NCI-H1092 treated with DMSO at 0.1 percent for 48 hours (cell line): ENCODE results near the gene RTRAF.

Source experiments
- DNase-seq: peaks from one replicate; lab custom pipeline; 2025; lab: John Stamatoyannopoulos, UW

Gene RTRAF

DNA sequence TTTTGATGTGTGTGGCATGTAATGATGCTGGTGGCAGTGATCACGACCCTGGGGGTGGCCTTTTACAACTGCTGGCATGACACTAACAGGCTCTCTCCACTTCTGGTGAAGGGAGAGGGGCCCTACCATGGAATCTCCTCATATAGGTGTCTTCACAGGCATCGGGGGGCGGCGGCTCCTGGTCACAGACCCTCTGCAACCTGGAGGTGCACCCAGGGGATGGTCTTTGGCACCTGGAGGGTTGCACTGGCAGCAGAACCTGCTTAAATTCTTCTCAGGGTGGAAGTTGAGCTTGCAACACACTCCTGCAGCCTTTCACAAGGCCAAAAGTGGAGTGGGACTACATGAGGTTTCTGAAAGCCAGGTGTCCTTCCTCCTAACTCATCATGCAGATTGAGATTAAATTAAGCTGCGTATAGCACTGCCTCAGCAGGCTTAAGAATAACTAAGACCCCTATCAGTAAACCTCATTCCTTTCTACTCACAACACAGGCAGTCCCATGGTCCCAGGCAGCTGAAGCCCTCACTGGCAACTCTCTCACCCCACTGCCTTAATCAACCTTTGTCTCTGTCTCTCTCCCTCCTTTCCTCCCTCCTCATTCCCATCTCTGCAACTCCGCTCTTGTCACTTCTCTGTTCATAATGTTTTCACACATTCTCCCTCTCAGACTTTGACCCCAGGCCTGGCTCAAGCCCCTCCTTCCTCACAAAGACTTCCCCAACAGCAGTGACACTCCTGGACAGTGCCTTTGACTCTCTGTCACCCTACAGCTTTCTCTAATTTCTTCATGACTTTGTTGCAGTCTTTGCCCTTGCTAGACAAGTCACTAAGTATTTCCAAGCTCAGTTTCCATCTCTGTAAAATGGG is 60.6 kb downstream of the RTRAF start:
- DNase-seq = no peak

GRCh38 chr14:52051251-52051650 is 61.9 kb downstream of the RTRAF start:
- no peak for DNase-seq

GRCh38 chr14:52051871-52052270 is 62.5 kb downstream of the RTRAF start:
- no peak for DNase-seq

- DNase-seq = no peak
Observed at GRCh38 chr14:52052288-52052943, 63.1 kb downstream of the RTRAF start.

GRCh38 chr14:52053044-52053443 is 63.7 kb downstream of the RTRAF start:
- no peak for DNase-seq

GRCh38 chr14:52054678-52055077 is 65.3 kb downstream of the RTRAF start:
- no peak for DNase-seq

DNA sequence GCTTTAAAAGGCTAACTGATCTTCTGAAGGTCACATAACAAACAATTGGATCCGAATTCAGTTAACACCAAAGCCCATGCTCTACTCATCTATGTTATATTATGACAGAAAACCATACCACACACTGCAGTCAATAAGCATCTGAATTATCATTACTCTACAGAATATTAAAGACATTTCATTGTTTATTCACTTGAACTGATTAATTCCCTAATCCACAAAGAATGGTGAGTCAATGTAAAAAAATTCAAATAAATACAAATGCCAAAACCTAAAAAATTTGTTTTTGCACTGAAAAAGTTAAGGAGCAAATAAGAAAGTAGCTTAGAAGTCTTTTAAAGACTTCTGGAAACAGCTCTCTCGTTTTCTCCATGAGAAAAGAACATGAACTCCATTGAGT is 65.8 kb downstream of the RTRAF start:
- DNase-seq = no peak

GRCh38 chr14:52058341-52058740 is 69.0 kb downstream of the RTRAF start:
- DNase-seq = no peak

DNA sequence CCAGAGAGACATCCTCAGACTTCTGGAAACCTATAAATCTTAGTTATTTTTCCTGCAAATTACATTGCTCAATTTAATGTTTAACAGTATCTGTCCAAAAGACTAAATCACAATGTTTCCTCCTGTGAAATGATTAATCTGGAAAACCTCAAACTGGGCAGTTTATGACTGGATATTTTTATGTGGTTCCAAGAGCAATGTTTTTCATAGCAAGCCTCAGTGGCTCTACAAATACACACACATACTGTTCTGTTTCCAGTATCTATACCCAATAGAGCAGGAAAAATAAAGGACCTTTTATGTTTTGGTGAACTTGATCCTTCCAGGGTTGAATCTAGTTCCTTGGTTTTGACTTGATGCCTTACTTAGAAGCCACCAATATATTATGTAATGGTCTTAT is 70.3 kb downstream of the RTRAF start:
- DNase-seq = no peak

DNA sequence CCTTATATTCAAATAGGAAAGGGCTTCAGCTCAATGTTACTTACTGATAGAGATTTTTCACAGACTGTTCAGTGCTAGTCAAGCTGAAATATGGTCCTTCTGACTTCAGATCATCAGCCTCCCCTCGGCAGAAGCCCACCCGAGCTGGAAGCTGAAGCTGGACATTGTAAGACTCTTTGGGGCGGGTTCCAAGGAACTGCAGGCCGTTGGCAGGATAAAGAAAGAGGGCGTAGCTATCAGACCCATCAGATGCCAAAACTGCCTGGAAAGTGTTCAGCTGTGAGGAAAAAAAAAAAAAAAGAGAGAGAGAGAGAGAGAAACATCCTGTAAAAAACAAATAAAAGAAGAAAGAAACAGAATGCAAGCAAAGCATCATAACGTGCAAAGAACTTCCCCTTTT is 70.7 kb downstream of the RTRAF start:
- DNase-seq = no peak
